ENCODE data around the gene PPARG.

Gene PPARG

DNA sequence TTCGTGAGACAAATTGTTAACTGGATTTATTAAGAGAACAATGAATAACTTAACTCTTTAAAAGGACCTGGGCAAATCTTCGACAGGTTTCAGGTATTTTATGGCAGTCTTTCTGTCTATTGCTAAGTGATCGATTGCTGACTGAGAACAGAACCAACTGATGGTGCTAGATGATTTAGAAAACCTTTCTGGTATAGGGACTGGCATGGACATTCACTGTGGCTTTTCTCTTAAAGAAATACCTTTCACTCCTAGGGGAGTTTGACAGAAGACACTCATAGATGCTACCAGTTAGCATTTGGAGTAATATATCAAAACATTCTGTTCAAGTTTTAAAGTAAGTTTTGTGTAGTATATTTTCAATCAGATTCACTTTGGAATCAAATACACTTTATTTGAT, 654 bp downstream of the PPARG start:
- DNase-seq, result no peak
- H3K27me3 ChIP-seq (ENCODE audit: insufficient read depth, low read depth, severe bottlenecking), result no peaks in the 10 kb centered on the region
- H3K27ac ChIP-seq, result no peak overlapping the region
- H3K4me3 ChIP-seq (ENCODE audit: low read depth, low read length), result no peak overlapping the region
- no peaks in the 10 kb centered on the region for H3K9me3 ChIP-seq (ENCODE audit: severe bottlenecking)
- TF ChIP-seq, protein P1, sequence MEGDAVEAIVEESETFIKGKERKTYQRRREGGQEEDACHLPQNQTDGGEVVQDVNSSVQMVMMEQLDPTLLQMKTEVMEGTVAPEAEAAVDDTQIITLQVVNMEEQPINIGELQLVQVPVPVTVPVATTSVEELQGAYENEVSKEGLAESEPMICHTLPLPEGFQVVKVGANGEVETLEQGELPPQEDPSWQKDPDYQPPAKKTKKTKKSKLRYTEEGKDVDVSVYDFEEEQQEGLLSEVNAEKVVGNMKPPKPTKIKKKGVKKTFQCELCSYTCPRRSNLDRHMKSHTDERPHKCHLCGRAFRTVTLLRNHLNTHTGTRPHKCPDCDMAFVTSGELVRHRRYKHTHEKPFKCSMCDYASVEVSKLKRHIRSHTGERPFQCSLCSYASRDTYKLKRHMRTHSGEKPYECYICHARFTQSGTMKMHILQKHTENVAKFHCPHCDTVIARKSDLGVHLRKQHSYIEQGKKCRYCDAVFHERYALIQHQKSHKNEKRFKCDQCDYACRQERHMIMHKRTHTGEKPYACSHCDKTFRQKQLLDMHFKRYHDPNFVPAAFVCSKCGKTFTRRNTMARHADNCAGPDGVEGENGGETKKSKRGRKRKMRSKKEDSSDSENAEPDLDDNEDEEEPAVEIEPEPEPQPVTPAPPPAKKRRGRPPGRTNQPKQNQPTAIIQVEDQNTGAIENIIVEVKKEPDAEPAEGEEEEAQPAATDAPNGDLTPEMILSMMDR (IDR thresholded peaks at IDR 0.05; ENCODE audit: low read depth, low read length), result no peak
- no peaks in the 10 kb centered on the region for H3K36me3 ChIP-seq

DNA sequence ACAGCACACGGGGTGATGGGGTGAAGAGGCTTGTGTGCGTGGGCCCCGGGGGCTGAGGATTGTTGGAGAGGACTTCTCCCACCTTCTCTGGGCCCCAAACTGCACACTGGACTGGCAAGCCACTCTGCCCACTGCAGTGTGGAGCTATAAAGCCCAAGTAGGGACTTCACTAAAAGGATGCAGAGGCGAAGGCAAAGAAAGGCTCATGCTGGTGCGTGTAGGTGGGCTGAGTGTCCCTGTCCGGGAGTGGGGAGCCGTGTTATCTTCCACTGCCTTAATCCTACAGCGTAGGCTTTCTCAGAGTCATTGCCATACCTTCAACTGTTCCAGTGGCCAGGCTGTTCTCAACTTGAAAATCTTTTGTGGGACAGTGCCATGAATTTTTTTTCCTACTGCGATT, 3.9 kb downstream of the PPARG start:
- H3K9me3 ChIP-seq (ENCODE audit: severe bottlenecking), result no peaks in the 10 kb centered on the region
- no peaks in the 10 kb centered on the region for H3K36me3 ChIP-seq
- TF ChIP-seq, protein P1 (IDR thresholded peaks at IDR 0.05; ENCODE audit: low read depth, low read length), result no peak
- no peak overlapping the region for H3K4me3 ChIP-seq (ENCODE audit: low read depth, low read length)
- no peaks in the 10 kb centered on the region for H3K27me3 ChIP-seq (ENCODE audit: insufficient read depth, low read depth, severe bottlenecking)
- DNase-seq, result no peak
- H3K27ac ChIP-seq, result no peak overlapping the region

DNA sequence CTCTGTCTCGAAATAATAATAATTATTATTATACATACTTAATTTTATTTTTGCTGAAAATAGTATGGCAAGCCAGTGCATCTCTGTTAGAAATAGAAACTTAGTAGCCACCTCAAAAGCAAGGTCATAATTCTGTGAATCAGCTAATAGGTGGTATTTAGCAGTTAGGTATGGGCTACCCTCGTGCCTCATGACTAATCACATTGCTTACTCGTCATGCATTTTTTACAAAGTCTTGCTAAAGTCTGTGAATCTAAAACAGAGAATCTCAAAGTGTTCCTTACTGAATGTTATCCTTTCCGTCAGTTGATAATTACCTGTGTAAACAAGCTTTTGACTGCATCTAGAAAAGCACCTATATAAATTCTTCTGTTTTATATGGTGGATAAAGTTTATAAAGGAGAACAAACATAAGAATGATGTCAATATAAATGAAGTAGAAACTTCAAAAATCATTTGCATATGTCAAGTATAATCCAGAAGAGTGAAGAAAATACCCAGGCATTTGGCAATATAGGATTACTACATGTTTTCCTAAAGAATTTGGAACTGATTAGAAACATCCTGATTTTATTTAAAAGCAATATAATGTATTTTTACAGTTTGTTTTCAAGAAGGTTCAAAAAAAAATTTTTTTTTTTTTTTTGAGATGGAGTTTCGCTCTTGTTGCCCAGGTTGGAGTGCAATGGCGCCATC, 6.2 kb downstream of the PPARG start:
- no peaks in the 10 kb centered on the region for H3K36me3 ChIP-seq
- no peak overlapping the region for H3K27ac ChIP-seq
- no peaks in the 10 kb centered on the region for H3K9me3 ChIP-seq (ENCODE audit: severe bottlenecking)
- H3K4me3 ChIP-seq (ENCODE audit: low read depth, low read length), result no peak overlapping the region
- TF ChIP-seq, protein P1 (IDR thresholded peaks at IDR 0.05; ENCODE audit: low read depth, low read length), result no peak
- no peaks in the 10 kb centered on the region for H3K27me3 ChIP-seq (ENCODE audit: insufficient read depth, low read depth, severe bottlenecking)
- DNase-seq, result no peak

DNA sequence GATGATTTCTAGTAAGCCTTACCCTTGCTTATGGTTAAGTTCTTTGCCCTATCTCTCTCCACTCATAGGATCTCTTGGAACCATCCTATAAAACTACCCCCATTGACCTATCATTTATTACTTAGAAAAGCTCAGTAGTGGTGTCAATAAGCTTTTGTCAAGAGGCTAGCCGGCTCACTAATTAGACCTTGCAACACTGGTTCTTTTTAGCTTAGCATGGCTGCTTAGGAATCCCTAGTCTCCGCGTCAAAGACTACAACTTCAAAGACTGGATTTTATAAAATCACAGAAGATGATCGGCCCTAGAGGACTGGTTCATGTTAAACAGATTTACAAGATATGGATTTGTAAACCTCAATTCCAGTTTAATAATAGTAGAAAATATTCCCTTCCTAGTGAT, 7.6 kb downstream of the PPARG start:
- Histone ChIP-seq H3K27me3 (ENCODE audit: insufficient read depth, low read depth, severe bottlenecking) (no peaks in the 10 kb centered on the region), H3K36me3 (no peaks in the 10 kb centered on the region), H3K9me3 (ENCODE audit: severe bottlenecking) (no peaks in the 10 kb centered on the region), H3K4me3 (ENCODE audit: low read depth, low read length) (no peak overlapping the region), H3K27ac (no peak overlapping the region)
- TF ChIP-seq, protein P1 (IDR thresholded peaks at IDR 0.05; ENCODE audit: low read depth, low read length), result no peak
- DNase-seq, result no peak

DNA sequence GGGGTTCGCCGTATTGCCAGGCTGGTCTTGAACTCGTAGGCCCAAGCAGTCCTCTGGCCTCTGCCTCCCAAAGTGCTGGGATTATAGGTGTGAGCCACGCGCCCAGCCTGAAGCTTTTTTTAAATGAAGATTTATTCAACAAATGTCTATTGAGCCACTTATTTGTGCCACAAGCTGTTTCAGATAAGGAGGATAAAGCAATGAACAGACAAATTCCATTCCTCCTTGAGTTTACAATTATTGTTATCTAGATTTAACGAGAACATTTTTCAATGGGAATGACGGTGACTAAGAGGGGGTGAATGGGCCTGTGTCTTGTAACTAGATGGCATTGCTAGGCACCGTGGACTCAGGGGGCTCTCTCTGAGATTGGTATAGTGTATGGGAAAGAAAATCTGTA, 10.2 kb downstream of the PPARG start:
- no peak overlapping the region for H3K27ac ChIP-seq
- H3K4me3 ChIP-seq (ENCODE audit: low read depth, low read length), result no peak overlapping the region
- TF ChIP-seq, protein P1 (IDR thresholded peaks at IDR 0.05; ENCODE audit: low read depth, low read length), result no peak
- no peak for DNase-seq
- no peaks in the 10 kb centered on the region for H3K27me3 ChIP-seq (ENCODE audit: insufficient read depth, low read depth, severe bottlenecking)
- H3K9me3 ChIP-seq (ENCODE audit: severe bottlenecking), result no peaks in the 10 kb centered on the region
- H3K36me3 ChIP-seq, result no peaks in the 10 kb centered on the region

DNA sequence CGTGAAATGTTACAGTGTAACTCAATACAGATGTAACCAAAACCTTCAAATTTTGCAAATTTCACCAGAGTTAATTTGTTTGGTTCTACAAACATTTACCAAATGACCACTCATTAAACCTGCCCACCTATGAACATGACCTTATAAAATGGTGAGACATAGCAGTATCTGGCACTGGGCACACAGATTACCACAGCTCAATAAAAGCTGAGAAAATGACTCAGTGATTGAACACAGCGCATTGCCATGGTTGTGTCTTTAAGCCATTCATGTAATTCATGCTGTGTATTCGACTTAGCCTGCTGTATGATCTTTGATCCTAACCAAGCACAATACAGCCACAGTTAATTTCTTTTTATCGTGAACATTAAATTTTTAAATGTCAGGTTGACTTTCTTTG, 11.3 kb downstream of the PPARG start:
- TF ChIP-seq, protein P1 (IDR thresholded peaks at IDR 0.05; ENCODE audit: low read depth, low read length), result no peak
- Histone ChIP-seq H3K27me3 (ENCODE audit: insufficient read depth, low read depth, severe bottlenecking) (no peaks in the 10 kb centered on the region), H3K27ac (no peak overlapping the region), H3K36me3 (no peaks in the 10 kb centered on the region), H3K4me3 (ENCODE audit: low read depth, low read length) (no peak overlapping the region), H3K9me3 (ENCODE audit: severe bottlenecking) (no peaks in the 10 kb centered on the region)
- no peak for DNase-seq

Measured in WERI-Rb-1 (cell line).